GM12875 (cell line): Measurements from ENCODE around the gene EPHA7.

Source experiments
- H3K4me3 ChIP-seq: one replicate; pipeline ENCODE4 v1.5.1; 2011; ENCODE audit warnings: low read depth, low read length, control low read depth
- TF ChIP-seq, protein P1 (sequence below): IDR thresholded peaks from 2 replicates; pipeline ENCODE4 v1.5.1; 2011; ENCODE audit warnings: low read depth, mild to moderate bottlenecking, control low read depth, inconsistent platforms, low read length, moderate library complexity, borderline replicate concordance; ENCODE audit not compliant: insufficient read depth

EPHA7 gene

DNA sequence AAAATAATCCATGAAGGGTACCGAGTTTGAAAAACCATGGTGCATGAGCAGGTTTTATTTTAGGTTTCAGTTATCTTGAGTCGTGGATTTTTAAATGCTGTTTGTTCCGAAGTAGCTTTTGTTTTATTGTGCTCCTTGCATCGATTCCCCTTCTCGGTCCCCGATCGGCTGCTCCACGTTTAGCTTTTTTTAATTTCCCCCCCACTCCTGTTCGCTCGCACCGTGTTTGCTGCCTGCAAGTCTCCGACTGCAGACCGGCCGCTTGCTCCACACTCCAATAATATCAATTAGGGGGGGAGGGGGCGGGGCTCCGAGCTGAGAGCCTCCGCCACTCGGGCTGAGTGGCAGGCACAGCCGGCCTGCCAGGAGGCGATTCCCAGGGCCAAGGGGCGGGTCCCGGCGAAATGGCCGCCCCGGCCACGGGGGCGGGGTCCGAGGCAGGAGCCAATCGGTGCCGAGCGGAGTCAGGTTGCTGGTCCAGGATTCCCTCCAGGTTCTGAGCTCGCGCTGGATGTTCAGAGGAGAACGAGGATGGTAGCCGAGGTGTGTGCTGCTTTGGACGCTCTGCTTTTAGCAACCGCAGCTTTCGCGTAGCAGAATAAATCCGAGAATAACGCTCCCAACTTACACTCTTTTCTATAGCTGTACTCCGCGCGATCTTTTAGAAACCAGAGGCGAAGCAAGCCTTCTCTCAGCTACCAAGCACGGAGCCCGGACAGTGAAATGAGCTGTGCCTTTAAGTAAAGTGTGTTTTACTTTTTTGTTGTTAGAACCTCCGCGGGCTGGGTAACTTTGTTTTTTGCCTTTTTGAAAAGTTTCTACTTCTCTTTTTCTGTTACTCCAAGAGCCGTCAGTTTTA is at the start of gene EPHA7:
TSS of gene EPHA7 (minus strand) at position 256 of the 859 bp plus-strand sequence. CDS start at position 38, 218 bp downstream.
- TF ChIP-seq, protein P1, sequence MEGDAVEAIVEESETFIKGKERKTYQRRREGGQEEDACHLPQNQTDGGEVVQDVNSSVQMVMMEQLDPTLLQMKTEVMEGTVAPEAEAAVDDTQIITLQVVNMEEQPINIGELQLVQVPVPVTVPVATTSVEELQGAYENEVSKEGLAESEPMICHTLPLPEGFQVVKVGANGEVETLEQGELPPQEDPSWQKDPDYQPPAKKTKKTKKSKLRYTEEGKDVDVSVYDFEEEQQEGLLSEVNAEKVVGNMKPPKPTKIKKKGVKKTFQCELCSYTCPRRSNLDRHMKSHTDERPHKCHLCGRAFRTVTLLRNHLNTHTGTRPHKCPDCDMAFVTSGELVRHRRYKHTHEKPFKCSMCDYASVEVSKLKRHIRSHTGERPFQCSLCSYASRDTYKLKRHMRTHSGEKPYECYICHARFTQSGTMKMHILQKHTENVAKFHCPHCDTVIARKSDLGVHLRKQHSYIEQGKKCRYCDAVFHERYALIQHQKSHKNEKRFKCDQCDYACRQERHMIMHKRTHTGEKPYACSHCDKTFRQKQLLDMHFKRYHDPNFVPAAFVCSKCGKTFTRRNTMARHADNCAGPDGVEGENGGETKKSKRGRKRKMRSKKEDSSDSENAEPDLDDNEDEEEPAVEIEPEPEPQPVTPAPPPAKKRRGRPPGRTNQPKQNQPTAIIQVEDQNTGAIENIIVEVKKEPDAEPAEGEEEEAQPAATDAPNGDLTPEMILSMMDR = no peak
- H3K4me3 ChIP-seq = no peak within 1 kb of the TSS

DNA sequence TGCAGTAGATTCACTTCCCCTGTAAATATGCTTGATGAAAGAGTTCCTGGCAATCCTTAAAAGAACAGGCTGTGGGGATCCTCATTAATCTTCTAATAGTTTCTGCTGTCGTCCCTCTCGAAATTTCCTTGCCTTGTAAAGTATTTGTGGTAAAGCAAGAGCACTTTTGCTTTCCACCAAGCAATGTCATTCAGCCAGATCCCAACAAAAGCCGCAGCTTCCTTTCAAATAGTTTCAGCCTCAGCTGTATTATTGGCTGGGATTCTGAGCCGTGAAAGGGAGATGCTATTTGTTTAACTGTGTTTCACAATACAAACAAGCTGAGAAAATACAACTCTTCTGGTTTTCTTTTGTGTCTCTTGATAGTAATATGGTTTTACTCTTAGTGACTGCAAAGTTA is 48.9 kb upstream of the EPHA7 start:
- no peak overlapping the region for H3K4me3 ChIP-seq
- TF ChIP-seq, protein P1 = no peak

DNA sequence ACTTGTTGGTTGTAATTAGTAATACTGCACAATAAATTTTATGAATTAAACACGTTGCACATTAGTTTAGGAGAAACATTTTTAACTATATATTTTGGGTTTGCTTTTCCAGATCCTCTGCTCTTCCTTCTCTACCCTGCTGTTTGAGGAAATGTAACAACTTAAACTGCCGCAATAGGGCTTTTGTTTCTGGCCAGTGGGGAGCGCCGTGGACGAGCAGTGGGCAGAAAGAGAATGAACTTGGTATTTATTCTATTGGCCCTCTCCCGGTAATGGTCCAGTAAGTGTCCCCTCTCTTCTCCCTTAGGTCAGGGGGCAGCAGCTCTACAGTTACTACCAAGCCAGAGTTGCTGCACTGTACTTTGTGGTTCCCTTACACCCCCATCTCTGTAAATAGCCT is 35.2 kb upstream of the EPHA7 start:
- no peak overlapping the region for H3K4me3 ChIP-seq
- TF ChIP-seq, protein P1 = no peak

DNA sequence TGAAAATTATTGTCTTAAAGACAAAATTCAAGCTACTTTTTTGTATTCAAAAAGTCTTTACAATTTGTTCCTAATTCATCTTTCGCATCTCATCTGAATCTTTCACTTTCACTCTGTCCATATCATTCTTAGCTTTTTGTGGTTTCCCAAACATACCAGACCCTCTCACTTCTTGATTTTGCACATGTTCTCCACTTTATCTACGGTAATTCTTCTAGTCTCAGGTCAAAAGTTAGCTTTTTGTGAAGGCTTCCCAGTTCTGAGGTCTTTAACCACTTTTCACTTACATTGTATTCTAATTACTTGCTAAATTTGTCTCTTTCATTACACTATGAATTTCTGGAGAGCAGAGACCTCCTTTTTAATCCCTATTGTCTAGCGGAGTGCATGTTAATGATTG is 34.6 kb upstream of the EPHA7 start:
- TF ChIP-seq, protein P1 = no peak
- no peak overlapping the region for H3K4me3 ChIP-seq

DNA sequence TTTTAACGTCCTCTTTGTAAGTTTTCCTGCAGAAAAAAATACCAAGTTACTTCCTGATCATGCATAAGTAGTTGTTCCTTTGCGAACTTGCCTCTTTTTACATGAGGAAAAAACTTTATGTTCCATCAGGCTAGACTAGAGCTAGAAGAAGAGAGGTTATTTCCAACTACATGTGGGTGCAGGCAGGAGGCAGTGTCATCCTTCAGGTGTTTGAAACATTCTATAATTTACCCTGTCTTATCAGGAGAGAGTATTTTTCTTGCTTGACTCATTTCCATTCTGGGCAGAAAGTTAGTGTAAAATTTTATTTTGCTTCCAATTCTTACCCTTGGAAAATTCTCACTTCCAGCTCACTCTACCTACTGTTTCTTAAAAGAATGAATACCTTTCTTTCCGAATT is 28.5 kb upstream of the EPHA7 start:
- H3K4me3 ChIP-seq = no peak overlapping the region
- TF ChIP-seq, protein P1 = no peak

DNA sequence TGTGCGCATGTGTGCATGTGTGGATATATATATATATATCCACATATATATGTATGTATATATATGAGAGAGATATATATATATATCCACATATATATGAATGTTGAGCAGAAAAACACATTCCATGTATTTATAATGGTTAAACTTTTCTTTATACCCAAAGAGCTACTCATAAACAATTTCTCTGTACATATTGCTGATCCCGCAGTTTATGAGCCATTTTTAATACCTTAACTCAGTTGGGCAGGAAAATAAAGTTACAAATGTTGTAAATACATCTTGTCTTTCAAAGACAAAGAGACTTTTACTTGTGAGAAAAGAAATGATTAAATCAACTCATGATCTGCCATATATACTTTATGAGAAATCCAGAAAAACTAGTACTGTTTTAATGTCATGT is 18.1 kb upstream of the EPHA7 start:
- TF ChIP-seq, protein P1 = no peak
- H3K4me3 ChIP-seq = no peak overlapping the region

DNA sequence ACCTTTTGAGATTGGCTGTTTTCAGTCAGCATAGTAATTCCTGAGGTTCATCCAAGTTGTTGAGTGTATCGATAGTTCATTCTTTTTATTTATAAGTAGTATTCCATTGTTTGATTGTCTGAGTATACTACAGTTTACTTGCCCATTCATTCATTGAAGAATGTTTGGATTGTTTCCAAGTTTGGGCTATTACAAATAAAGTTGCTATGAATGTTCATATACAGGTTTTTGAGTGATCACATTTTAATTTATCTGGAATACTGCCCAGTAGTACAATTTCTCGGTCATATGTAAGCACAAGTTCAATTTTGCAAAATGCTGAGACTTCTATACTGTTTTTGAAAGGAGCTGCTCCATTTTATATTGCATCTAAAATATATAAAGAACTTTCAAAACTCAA is 14.2 kb upstream of the EPHA7 start:
- TF ChIP-seq, protein P1 = no peak
- H3K4me3 ChIP-seq = no peak overlapping the region
